ENCODE measurements around the gene B3GNT8. TPM values are rescaled to one million over a fixed set of nuclear protein-coding genes. Genes with fewer than 3 reads are reported as not detected.

B3GNT8 gene
- polyA plus RNA-seq, 1 donor from 2014 or later = not detected

- no peak for TF ChIP-seq SMC3 (conservative IDR thresholded peaks at IDR 0.05; ENCODE audit: poor library complexity)
- no peak overlapping the region for H3K27ac ChIP-seq (ENCODE audit: low read length)
- H3K27me3 ChIP-seq (ENCODE audit: insufficient read depth, low read depth, low read length) = no peaks in the 10 kb centered on the region
- no peaks in the 10 kb centered on the region for H3K36me3 ChIP-seq (ENCODE audit: insufficient read depth, low read length)
- H3K9ac ChIP-seq (ENCODE audit: low read length) = no peak overlapping the region
- no peaks in the 10 kb centered on the region for H3K9me3 ChIP-seq (ENCODE audit: low read length)
- H2AFZ ChIP-seq (ENCODE audit: low read depth, low read length) = no peak overlapping the region
- H3K9me2 ChIP-seq (ENCODE audit: insufficient read depth, low read length) = no peaks in the 10 kb centered on the region
- peaks cover 3% of the 10 kb centered on the region for H3K79me2 ChIP-seq (replicated peaks; ENCODE audit: insufficient read depth, low read length)
- H3K4me3 ChIP-seq (ENCODE audit: low read length) = no peak overlapping the region
- no peak overlapping the region for H3K4me2 ChIP-seq (ENCODE audit: low read length)
- no peaks in the 10 kb centered on the region for H3F3A ChIP-seq (ENCODE audit: insufficient read depth, low read length, poor library complexity, severe bottlenecking)
- no peaks in the 10 kb centered on the region for H4K20me1 ChIP-seq (ENCODE audit: insufficient read depth)
These were observed 34.4 kb downstream of the B3GNT8 start for GRCh38 chr19:41392775-41393174.

DNA sequence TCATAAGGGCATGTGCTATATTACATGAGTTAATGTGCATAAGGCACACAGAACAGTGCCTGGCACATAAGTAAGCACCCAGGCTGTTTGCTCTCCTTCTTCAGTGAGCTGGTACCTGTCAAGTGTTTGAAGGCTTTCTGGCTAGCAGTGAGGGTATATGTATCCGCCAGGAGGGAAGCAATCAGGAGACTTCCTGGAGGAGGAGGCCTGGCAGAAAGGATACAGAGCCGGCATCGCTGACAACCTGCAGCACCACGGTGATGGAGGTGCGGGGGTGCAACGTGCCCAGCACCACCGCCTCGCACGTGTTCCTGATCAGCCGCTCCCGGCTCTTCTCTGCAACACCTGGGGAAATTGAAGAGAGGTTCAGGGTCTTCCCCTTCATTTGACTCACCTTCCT, 35.6 kb downstream of the B3GNT8 start:
- H3K9ac ChIP-seq (ENCODE audit: low read length) = no peak overlapping the region
- no peak overlapping the region for H3K4me2 ChIP-seq (ENCODE audit: low read length)
- no peak overlapping the region for H3K27ac ChIP-seq (ENCODE audit: low read length)
- H4K20me1 ChIP-seq (ENCODE audit: insufficient read depth) = no peaks in the 10 kb centered on the region
- H2AFZ ChIP-seq (ENCODE audit: low read depth, low read length) = no peak overlapping the region
- H3F3A ChIP-seq (ENCODE audit: insufficient read depth, low read length, poor library complexity, severe bottlenecking) = no peaks in the 10 kb centered on the region
- H3K79me2 ChIP-seq (replicated peaks; ENCODE audit: insufficient read depth, low read length) = no peaks in the 10 kb centered on the region
- H3K27me3 ChIP-seq (ENCODE audit: insufficient read depth, low read depth, low read length) = no peaks in the 10 kb centered on the region
- no peaks in the 10 kb centered on the region for H3K36me3 ChIP-seq (ENCODE audit: insufficient read depth, low read length)
- no peak overlapping the region for H3K4me3 ChIP-seq (ENCODE audit: low read length)
- H3K9me2 ChIP-seq (ENCODE audit: insufficient read depth, low read length) = no peaks in the 10 kb centered on the region
- no peaks in the 10 kb centered on the region for H3K9me3 ChIP-seq (ENCODE audit: low read length)
- no peak for TF ChIP-seq EZH2 (IDR thresholded peaks at IDR 0.05; ENCODE audit: borderline replicate concordance, insufficient read depth, low read length, poor library complexity, severe bottlenecking)
- TF ChIP-seq TAF1 (IDR thresholded peaks at IDR 0.05; ENCODE audit: low read depth) = no peak
- TF ChIP-seq RAD21 (conservative IDR thresholded peaks at IDR 0.05) = no peak
- TF ChIP-seq, protein P1, sequence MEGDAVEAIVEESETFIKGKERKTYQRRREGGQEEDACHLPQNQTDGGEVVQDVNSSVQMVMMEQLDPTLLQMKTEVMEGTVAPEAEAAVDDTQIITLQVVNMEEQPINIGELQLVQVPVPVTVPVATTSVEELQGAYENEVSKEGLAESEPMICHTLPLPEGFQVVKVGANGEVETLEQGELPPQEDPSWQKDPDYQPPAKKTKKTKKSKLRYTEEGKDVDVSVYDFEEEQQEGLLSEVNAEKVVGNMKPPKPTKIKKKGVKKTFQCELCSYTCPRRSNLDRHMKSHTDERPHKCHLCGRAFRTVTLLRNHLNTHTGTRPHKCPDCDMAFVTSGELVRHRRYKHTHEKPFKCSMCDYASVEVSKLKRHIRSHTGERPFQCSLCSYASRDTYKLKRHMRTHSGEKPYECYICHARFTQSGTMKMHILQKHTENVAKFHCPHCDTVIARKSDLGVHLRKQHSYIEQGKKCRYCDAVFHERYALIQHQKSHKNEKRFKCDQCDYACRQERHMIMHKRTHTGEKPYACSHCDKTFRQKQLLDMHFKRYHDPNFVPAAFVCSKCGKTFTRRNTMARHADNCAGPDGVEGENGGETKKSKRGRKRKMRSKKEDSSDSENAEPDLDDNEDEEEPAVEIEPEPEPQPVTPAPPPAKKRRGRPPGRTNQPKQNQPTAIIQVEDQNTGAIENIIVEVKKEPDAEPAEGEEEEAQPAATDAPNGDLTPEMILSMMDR (IDR thresholded peaks at IDR 0.05; ENCODE audit: poor library complexity, severe bottlenecking) = no peak
- TF ChIP-seq EP300 (conservative IDR thresholded peaks at IDR 0.05; ENCODE audit: poor library complexity, severe bottlenecking) = no peak
- no peak for TF ChIP-seq SMC3 (conservative IDR thresholded peaks at IDR 0.05; ENCODE audit: poor library complexity)
- TF ChIP-seq POLR2AphosphoS5 (IDR thresholded peaks at IDR 0.05) = no peak
- no peak for TF ChIP-seq REST (IDR thresholded peaks at IDR 0.05; ENCODE audit: borderline replicate concordance)
- TF ChIP-seq MXI1 (conservative IDR thresholded peaks at IDR 0.05; ENCODE audit: poor library complexity, severe bottlenecking) = no peak

GRCh38 chr19:41386442-41386841, 40.7 kb downstream of the B3GNT8 start:
- H3K79me2 ChIP-seq (replicated peaks; ENCODE audit: insufficient read depth, low read length) = no peaks in the 10 kb centered on the region
- no peaks in the 10 kb centered on the region for H3K36me3 ChIP-seq (ENCODE audit: insufficient read depth, low read length)
- TF ChIP-seq, protein P1 (IDR thresholded peaks at IDR 0.05; ENCODE audit: poor library complexity, severe bottlenecking) = no peak
- TF ChIP-seq SMC3 (conservative IDR thresholded peaks at IDR 0.05; ENCODE audit: poor library complexity) = no peak
- H3F3A ChIP-seq (ENCODE audit: insufficient read depth, low read length, poor library complexity, severe bottlenecking) = no peaks in the 10 kb centered on the region
- H3K9ac ChIP-seq (ENCODE audit: low read length) = no peak overlapping the region
- H3K9me3 ChIP-seq (ENCODE audit: low read length) = no peaks in the 10 kb centered on the region
- no peak overlapping the region for H2AFZ ChIP-seq (ENCODE audit: low read depth, low read length)
- no peak overlapping the region for H3K4me2 ChIP-seq (ENCODE audit: low read length)
- no peak overlapping the region for H3K27ac ChIP-seq (ENCODE audit: low read length)
- no peak overlapping the region for H3K4me3 ChIP-seq (ENCODE audit: low read length)
- H3K27me3 ChIP-seq (ENCODE audit: insufficient read depth, low read depth, low read length) = no peaks in the 10 kb centered on the region
- H3K9me2 ChIP-seq (ENCODE audit: insufficient read depth, low read length) = no peaks in the 10 kb centered on the region
- H4K20me1 ChIP-seq (ENCODE audit: insufficient read depth) = no peaks in the 10 kb centered on the region

All from neural cell (in vitro differentiated cells).